HepG2 (cell line): ENCODE results near the gene DOK4. TPM values are rescaled to one million over a fixed set of nuclear protein-coding genes. Genes with fewer than 3 reads are reported as not detected.

ENCODE experiments used
- AHR ChIP-seq: IDR thresholded peaks from 2 replicates; pipeline ENCODE4 v1.6.1; 2018; ENCODE audit warnings: missing genetic modification reagents, missing compliant biosample characterization
- ATF1 ChIP-seq: IDR thresholded peaks from 2 replicates; pipeline ENCODE4 v1.6.1; 2016; ENCODE audit warnings: mild to moderate bottlenecking, control low read depth
- ATF2 ChIP-seq: sonication (generic); formaldehyde crosslinking; IDR thresholded peaks from 2 replicates; pipeline ENCODE4 v1.4.0; 2020; ENCODE audit warnings: missing genetic modification reagents
- ATF3 ChIP-seq: sonication (generic); formaldehyde crosslinking; IDR thresholded peaks from 2 replicates; pipeline ENCODE4 v1.4.0; 2020; ENCODE audit warnings: missing genetic modification reagents
- BCLAF1 ChIP-seq: fragments of 450-650 bp; IDR thresholded peaks from 2 replicates; pipeline ENCODE4 v1.6.1; 2017; ENCODE audit warnings: mild to moderate bottlenecking
- DPF2 ChIP-seq: sonication (generic); formaldehyde crosslinking; IDR thresholded peaks from 2 replicates; pipeline ENCODE4 v1.4.0; 2020; ENCODE audit warnings: mild to moderate bottlenecking, low read depth, missing genetic modification reagents, borderline replicate concordance
- GMEB2 ChIP-seq: IDR thresholded peaks from 2 replicates; pipeline ENCODE4 v1.6.1; 2016; ENCODE audit warnings: missing biosample characterization, missing genetic modification reagents, low read depth
- IKZF4 ChIP-seq: sonication (generic); formaldehyde crosslinking; IDR thresholded peaks from 2 replicates; pipeline ENCODE4 v1.5.1; 2020; ENCODE audit warnings: borderline replicate concordance, mild to moderate bottlenecking, low read depth, missing genetic modification reagents; ENCODE audit errors: not compliant biosample characterization
- KDM5A ChIP-seq: fragments of 200-600 bp; sonication (generic); IDR thresholded peaks from 2 replicates; pipeline ENCODE4 v1.7.0; 2018; ENCODE audit warnings: antibody characterized with exemption, mild to moderate bottlenecking, low read length, borderline replicate concordance
- KLF11 ChIP-seq: IDR thresholded peaks from 2 replicates; pipeline ENCODE4 v1.6.1; 2016; ENCODE audit warnings: missing compliant biosample characterization
- KMT2B ChIP-seq: IDR thresholded peaks from 2 replicates; pipeline ENCODE4 v1.6.1; 2016; ENCODE audit warnings: missing genetic modification reagents, missing compliant biosample characterization
- RNF219 ChIP-seq: sonication (generic); formaldehyde crosslinking; IDR thresholded peaks from 2 replicates; pipeline ENCODE4 v1.5.0; 2020; ENCODE audit warnings: mild to moderate bottlenecking, missing genetic modification reagents
- TEF ChIP-seq: sonication (generic); formaldehyde crosslinking; IDR thresholded peaks from 2 replicates; pipeline ENCODE4 v1.5.0; 2020; ENCODE audit warnings: missing genetic modification reagents
- TRIM22 ChIP-seq: fragments of 450-650 bp; IDR thresholded peaks from 2 replicates; pipeline ENCODE4 v1.6.1; 2017
- ZFP36L1 ChIP-seq: sonication (generic); formaldehyde crosslinking; IDR thresholded peaks from 2 replicates; pipeline ENCODE4 v1.8.0; 2022; ENCODE audit warnings: mild to moderate bottlenecking, missing genetic modification reagents, moderate library complexity
- ZNF10 ChIP-seq: sonication (generic); formaldehyde crosslinking; IDR thresholded peaks from 2 replicates; pipeline ENCODE4 v1.4.0; 2020; ENCODE audit warnings: mild to moderate bottlenecking, low read depth, missing genetic modification reagents, borderline replicate concordance
- ZNF224 ChIP-seq: sonication (generic); formaldehyde crosslinking; IDR thresholded peaks from 2 replicates; pipeline ENCODE4 v1.5.0; 2020; ENCODE audit warnings: mild to moderate bottlenecking, missing genetic modification reagents
- ZSCAN9 ChIP-seq: IDR thresholded peaks from 2 replicates; pipeline ENCODE4 v1.6.1; 2016; ENCODE audit warnings: borderline replicate concordance
- polyA plus RNA-seq, 8 experiments: library from polyadenylated mRNA; depleted of rRNA in 3 of 8; stranded (reverse) in 7 of 8; unstranded in 1 of 8; fragments of >200 nt; fragmentation: Illumina TruSeq in 4 of 8; extraction: Trizol in 4 of 8; gene quantifications; 2 replicates each; pipeline versions ENCODE4 v1.2.1 to v1.2.3, GENCODE V29; 2011 to 2016; ENCODE audit warnings: low read depth in 4 of 8, missing spikeins in 1 of 8, mixed read lengths in 1 of 8; ENCODE audit not compliant: insufficient read depth in 1 of 8
- total RNA-seq, 5 experiments: library from RNA; depleted of rRNA; stranded (reverse); fragments of >200 nt; fragmentation: Illumina TruSeq; extraction: Trizol; gene quantifications; 2 replicates each; pipeline ENCODE4 v1.2.3, GENCODE V29; 2016; ENCODE audit warnings: low read depth in 1 of 5

The DOK4 gene
- total and polyA plus RNA-seq, 2 of the 13 experiments (the other 11 are each of a cell fraction or from before 2014, with no cell fraction given), result 52.7 to 70.0 TPM

GRCh38 chr16:57447186-57447962, 38.9 kb downstream of the DOK4 start, which contains the start of the genes CIAPIN1 and COQ9 (continued):
- peak; percentile 90 for TF ChIP-seq ATF1 (CRISPR knock-in tag)
- peak; percentile 86 for TF ChIP-seq IKZF4 (CRISPR knock-in tag)
- TF ChIP-seq ZSCAN9, result peak; percentile 17; the same call in 1 of the 2 replicates
- peak; percentile 92 for TF ChIP-seq ATF2 (CRISPR knock-in tag)
- no peak; the same call in 1 of the 2 replicates for TF ChIP-seq AHR (CRISPR knock-in tag)
- TF ChIP-seq TEF, result no peak
- TF ChIP-seq TRIM22, result no peak
- TF ChIP-seq ATF3 (CRISPR knock-in tag), result peak; percentile 11; the same call in 1 of the 2 replicates
- peak; percentile 98 for TF ChIP-seq KMT2B (CRISPR knock-in tag)
- TF ChIP-seq ZNF224, result 0 out of 2 replicates have a peak, but pooled peaks have one; percentile 79
- peak; percentile 35; the same call in 1 of the 2 replicates for TF ChIP-seq KLF11
- no peak for TF ChIP-seq ZNF10 (CRISPR knock-in tag)
- no peak for TF ChIP-seq BCLAF1
- peak; percentile 25; the same call in 1 of the 2 replicates for TF ChIP-seq RNF219 (CRISPR knock-in tag)
- no peak for TF ChIP-seq DPF2 (CRISPR knock-in tag)
- peak; percentile 98 for TF ChIP-seq GMEB2
- TF ChIP-seq KDM5A, result peak; percentile 90
- no peak for TF ChIP-seq ZFP36L1 (CRISPR knock-in tag)
